ENCODE measurements around the gene FKBP7.

The FKBP7 gene

DNA sequence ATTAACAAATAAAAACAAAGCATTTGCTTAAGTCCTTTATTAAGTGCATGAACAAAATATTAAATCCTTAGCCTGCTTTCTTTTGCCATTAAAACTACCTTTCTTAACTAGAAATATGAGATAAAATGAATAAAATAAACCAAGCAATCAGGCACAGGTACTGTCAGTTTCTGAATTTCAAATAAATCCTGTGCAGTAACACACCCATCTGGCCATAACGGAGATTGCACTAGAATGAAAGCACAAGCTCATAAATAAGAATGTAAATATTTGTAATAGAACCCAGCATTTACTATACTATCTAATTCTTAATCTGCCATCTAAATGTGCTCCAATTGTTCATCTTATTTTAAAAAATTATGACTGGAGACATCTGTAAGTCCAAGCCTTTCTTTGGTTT lies 59.3 kb downstream of the FKBP7 start:
- in situ Hi-C loops (cut with HindIII; ENCODE audit: low pct_ligation_motif_present, low pct_unique_long_range_greater_than_20kb, low sequenced_read_pairs) = loop anchor here (25.0 kb wide), 1 partner anchor 282 kb away; no protein-coding TSS in a partner anchor
- DNase-seq = peak; percentile 45

- in situ Hi-C loops (cut with HindIII; ENCODE audit: low pct_ligation_motif_present, low pct_unique_long_range_greater_than_20kb, low sequenced_read_pairs) = loop anchor here (25.0 kb wide), 1 partner anchor 281 kb away; no protein-coding TSS in a partner anchor
- no peak for DNase-seq
These were observed 60.0 kb downstream of the FKBP7 start for GRCh38 chr2:178418426-178418825.

GRCh38 chr2:178417916-178418315 lies 60.5 kb downstream of the FKBP7 start:
- in situ Hi-C loops (cut with HindIII; ENCODE audit: low pct_ligation_motif_present, low pct_unique_long_range_greater_than_20kb, low sequenced_read_pairs) = loop anchor here (25.0 kb wide), 1 partner anchor 281 kb away; no protein-coding TSS in a partner anchor
- no peak for DNase-seq

- no peak for DNase-seq
- in situ Hi-C loops (cut with HindIII; ENCODE audit: low pct_ligation_motif_present, low pct_unique_long_range_greater_than_20kb, low sequenced_read_pairs) = loop anchor here (25.0 kb wide), 1 partner anchor 279 kb away; no protein-coding TSS in a partner anchor
These were observed 62.4 kb downstream of the FKBP7 start for GRCh38 chr2:178415979-178416378.

DNA sequence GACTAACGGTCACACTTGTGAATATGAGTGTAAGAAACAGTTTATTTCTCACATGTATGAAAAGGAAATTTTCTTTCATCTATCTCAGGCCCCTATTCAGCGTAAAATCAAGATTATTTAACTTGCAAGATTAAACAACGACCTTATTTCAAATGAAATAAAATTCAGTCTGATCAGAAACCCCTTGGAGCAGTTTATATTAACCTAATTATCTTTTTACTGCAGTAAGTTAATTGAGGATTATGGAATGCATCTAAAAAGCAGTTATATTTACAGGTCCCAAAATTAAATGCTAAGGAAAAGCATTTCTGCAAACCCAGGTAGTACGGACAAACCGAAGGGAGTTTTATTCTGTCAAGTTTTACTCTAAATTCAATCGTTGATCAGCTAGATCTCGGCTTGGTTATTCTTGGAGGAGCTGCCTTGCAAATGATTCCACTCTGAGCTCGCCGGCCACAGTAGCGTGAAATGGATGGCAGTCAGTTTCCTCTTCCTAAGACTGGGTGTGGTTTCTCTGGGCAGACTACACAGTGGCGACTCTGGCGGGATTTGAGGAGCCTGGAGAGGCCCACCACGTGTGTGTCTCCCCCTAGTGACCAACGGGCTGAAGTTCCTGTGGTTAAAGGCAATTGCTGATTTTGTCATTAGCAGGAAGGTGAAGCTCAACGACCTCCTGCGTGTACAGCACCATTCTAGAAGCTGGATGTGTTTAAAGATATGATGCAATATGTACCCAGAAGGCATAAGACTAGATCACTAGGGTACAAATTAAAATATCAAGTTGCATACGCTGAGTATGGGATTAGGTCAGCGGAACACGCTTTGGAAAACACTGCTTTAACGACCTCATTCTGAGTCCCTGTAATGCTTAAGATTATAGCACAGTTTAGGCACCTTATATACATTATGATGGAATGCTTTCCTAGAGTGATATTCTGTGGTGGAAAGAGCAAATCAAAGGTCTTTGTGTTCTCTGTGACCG lies 63.8 kb downstream of the FKBP7 start:
- in situ Hi-C loops (cut with HindIII; ENCODE audit: low pct_ligation_motif_present, low pct_unique_long_range_greater_than_20kb, low sequenced_read_pairs) = loop anchor here (25.0 kb wide), 1 partner anchor 277 kb away; no protein-coding TSS in a partner anchor
- DNase-seq = peak; percentile 98
